ENCODE data around the gene RNF181.

- TF ChIP-seq POLR2AphosphoS5 (IDR thresholded peaks at IDR 0.05; ENCODE audit: borderline replicate concordance, low read depth, low read length) (no peak), EZH2 (IDR thresholded peaks at IDR 0.05) (no peak)
Observed at GRCh38 chr2:85582492-85582891, 13.1 kb upstream of the RNF181 start.

Data from SK-N-MC (cell line).